NK-92 (cell line): ENCODE measurements around the gene DEXI.
"Not testable (repeated sequence)": the region's sequence is repeated elsewhere in the genome, so short reads cannot be mapped to it uniquely, and the experiment has no call there.

Source experiments
- DNase-seq: peaks from one replicate; lab custom pipeline; 2025; ENCODE audit not compliant: unreplicated experiment; lab: John Stamatoyannopoulos, UW

Gene DEXI

DNA sequence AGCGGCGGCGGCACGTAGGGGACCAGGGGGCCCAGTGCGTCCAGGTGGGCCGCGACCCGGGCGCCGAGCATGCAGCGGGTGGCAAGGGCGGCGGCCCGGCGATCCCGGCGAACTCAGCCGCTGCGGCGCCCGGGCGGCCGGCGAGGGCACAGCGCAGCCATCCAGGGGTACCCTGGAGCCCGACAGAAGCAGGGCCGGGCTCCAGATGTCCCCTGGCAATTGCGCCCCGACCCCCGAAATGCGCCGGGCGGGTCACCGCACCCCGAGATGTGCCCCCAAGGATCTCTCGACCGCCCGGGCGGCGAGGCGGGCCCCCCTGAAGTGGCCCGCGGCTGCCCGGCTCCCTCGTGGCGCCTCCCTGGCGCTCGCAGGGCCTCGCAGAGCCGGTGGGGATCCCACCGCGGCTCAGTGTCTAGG lies 325 bp downstream of the DEXI start:
- DNase-seq: not testable (repeated sequence)

DNA sequence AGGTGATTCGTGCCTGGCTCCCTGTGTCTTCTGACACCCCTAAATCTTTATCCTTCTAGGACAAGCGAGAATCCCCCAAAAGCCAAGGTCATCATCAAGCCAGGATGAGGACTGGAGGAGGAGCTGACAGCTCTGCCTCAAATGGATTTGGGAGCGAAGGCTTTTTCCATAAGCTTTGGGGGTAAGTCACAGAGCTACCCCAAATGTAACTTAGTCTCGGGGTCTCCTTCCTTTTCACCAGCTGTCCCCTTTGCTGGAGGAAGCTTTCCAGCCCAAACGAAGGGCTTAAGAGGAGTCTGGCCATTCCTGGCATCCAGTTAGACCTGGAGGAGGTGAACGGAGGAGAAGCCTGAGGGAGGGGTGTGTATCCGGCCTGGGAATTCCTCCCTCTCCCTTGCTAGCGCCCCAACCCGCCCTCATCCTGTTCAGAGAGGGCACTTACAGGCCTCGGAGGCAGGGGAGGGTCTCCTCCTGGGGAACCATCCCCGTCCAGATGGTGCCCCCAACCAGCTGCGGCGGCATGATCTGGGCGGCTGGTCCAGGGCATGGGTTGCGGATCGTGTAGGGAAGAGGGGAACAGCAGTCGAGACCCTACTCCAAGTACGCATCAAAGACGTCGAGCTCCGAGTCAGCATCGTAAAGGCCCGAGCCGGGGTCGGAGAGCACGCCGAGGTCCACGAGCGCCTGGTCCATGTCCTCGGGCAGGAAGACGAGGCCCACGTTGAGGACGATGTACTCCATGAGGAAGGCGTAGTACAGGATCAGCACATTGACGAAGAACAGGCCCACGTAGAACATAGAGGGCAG lies 938 bp downstream of the DEXI start:
- DNase-seq: no peak

DNA sequence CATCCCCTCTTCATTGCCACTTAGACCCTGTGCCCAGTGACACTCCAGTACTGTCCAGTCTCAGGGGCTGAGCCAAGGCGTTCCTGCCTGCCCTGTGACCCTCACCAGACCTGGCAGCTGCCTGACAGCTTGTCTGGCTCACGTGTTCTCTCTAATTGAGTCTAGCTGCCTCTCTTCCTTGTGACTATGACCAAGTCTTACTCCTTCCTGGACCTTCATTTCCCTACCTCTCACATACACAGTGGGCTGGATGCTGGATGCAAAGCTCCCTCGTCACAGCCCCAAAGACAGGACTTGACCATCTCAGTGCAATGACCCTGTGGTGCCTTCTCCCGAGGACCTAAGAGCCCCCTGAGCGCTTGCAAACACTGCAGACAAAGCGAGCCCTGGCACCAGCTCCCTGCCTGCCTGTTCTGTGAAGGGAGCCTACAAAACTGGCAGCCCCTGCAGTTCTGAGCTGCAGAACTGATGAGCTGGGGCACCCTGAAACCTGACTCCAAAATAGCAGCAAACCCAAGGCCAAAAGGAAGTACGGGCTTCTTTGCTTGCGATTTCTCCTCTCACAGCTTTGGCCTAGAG lies 1.7 kb downstream of the DEXI start:
- DNase-seq: no peak

DNA sequence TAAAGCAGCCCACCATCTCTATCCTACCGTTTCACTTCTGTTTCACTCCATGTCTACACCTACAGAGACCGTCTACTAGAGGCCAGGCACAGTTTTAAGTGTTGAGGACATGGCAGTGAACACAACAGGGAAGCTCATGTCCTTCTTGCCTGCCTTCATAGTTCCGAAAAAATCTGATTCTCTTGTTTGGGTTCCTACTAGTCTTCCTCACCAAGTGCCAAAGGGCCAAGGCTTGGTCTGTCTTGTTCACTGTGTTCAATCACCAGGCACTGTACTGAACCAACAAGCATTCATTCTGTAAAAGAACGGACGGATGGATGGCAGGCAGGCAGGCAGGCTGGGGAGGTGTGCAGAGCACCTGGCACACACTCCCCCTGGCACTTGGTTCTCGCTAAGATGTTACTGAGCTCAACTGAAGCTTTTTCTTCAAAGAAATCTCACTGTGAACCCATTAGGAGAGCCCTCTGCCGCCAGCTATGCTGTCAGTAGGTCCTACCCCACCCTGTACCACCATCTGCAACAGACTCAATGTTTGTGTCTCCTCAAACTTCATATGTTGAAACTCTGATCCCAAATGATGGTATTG lies 2.5 kb downstream of the DEXI start:
- no peak for DNase-seq

DNA sequence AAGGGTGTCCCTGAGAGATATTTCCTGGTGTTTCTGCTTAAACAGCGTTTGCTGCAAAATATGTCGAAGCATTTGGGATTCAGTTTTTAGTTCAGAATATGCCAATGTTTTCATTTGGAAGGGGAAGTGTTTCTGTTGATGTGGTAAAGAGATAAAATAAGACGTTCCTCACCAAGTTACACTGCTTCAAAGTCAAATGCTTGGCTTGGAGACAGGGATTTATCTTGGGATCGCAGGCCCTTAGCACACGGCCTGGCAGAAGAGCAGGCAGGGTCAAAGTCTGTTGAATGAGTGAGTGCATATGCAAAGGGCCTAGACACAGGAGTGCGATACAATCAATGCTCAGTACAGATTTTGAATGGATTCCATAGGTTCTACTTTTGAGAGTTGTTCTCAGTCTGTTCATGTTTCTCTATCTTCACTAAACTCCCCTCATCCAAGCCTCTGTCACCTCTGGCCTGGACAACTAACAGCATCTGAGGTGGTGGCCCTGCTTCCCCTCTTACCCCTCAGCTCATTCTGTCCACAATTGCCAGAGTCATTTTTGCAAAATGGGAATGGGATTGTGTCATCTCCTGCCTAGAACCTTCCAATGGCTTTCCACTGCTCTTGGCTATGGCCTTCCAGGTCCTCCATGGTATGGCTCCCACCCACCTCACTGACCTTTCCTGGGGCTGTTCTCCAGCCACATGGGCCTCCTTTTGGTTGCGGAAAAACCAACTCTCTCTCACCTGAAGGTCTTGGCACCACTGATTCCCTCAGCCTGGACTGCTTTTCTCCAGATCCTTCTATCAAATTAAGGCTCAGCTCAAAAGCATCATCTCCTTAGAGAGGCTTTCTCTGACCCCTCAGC lies 3.2 kb downstream of the DEXI start:
- no peak for DNase-seq

DNA sequence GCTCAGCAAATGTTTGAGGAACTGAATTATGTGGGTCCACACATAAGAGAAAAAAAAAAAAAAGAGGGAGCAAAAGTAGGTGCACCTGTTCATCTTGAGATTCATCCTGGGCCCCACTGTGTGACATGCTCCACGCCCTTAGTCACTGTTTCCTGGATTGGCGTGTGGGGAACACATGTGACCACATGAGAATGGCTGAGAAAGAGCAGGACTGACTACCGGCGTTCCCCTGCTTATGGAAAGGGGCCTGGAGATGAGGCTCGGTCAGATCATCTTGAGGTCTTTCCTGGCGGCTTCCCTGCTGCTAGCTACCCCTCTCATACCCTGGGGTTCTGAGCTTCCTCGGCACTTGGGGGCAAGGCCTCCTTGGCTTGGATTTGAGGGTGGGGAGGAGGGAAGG lies 3.9 kb downstream of the DEXI start:
- DNase-seq: no peak

DNA sequence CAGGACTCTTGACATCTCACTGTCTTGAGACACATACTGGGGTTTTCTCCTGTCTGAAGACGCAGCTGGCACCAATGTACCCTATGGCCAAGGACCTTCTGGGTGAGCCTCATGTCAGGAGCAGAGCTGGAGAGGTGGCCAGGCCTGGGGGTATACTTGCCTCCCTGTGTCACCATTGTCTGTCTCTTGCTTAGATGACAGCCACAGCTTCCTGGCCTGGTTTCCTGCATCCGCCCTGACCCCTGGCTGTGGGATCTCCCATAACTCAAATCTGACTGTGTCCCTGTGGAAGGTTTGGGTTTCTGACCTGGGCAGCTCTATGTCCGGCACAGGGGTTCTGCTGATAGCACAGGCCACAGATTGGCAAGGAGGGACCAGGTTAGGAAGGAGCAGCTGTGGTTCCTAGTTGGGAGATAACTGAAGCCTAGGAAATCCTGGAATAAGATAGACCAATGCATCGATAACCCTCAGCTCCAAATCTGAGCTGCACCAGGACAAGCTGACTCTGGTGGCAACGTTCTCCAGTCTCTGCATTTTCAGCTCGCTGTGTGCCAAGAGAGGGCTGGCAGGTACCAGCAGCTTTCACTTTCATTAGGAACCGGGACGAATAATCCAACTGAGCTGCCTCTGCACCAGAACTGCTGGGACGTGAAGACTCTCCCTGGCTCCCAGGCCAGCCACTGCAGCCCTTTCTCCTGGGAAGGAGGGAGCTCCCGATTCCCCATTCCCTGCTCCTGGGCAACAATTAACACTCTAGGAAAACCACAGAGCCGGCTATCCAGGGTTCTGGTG lies 5.0 kb downstream of the DEXI start:
- DNase-seq: no peak

DNA sequence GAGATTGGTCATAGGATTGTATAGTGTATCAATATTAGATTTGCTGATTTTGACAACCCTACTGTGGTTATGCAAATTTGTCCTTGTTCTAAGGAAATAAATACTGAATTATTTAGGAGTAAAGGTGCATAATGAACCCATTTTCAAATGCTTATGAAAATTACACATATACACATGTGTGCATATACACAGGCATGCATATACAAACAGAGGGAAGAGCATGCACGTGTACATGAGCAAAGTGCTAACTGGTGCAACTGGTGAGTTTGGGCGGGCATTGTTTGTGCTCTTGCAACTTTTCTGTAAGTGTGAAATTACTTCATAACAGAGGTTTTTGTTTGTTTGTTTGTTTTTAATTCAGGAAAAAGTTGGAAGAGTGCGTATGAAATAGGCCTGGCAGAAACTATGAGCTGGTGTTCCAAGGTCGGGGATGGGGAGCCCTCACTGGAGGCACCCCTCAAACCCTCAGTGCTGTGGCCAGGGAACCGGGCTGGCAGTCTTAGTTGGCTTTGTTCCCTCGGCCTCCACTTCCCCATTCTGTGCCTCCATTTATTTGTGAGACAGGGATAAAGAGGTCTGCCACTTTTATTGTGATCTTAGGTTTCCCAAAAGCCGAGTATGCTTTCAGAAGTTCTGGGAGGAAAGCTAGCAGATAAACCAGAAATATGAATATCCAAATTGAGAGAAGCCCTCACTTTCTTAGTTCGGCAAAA lies 5.8 kb downstream of the DEXI start:
- DNase-seq: no peak

DNA sequence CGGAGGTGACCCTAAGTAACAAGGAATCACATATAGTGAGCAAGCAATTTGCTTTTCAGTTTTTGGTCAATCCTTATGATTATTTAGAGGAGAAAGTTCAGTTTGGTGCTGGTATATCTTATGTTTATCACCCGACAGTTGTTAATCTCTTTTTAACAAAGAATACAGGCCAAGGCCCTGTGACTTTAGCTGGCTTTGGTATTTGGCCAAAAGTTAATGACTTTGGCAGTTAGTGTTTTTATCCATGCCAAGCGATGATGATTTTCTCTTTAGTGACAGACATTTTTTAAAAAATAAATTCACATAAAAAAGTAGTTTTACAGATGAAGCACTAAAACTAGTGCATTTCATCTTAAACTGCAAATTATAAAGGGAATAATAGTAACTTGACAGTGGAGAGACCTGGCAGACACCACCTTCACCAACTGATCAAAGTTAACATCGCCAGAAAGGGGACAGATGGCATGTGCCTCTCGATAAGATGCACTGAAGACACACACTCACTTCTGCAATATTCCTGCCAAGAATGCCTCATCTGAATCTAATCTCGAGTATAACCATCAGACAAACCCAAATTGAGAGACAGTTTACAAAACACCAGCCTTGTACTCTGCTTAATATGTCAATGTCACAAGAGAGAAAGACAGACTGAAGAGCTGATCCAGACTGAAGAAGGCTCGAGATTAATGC lies 6.9 kb downstream of the DEXI start:
- no peak for DNase-seq

DNA sequence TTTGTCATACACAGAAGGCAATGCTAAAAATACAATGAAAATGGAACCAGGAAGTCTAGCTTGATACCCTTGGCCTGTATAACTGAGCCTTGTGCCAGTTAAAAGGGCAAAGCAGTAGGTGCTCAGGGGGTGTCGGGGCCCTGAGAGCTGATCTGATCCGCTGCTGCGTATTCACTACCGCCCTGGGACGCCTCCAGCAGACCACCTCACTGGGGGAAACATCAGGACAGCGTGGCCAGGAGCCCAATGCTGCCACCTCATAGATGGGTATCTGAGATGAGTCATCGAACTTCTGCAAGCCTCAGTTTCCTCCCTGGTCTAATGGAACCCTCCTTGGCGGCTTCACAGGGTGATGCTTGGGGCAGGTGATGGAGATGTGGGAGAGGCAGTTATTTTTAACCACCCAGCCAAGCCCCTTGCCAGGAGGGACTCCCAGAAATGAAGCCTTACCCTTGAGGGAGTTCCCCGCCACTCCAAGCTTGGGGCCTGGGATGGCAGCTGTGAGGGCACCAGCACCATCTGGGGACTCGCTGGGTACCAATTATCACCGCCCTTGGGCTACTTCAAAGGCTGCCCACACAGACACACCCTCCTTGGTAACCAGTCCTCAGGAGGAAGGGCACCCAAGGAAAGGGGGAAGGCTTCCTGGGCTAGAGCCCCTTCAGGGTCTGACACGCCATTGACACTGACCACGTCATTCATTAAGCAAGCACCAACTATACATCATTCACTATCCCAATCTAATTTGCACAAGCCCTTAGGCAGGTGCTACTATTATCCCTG lies 7.8 kb downstream of the DEXI start:
- DNase-seq: no peak

DNA sequence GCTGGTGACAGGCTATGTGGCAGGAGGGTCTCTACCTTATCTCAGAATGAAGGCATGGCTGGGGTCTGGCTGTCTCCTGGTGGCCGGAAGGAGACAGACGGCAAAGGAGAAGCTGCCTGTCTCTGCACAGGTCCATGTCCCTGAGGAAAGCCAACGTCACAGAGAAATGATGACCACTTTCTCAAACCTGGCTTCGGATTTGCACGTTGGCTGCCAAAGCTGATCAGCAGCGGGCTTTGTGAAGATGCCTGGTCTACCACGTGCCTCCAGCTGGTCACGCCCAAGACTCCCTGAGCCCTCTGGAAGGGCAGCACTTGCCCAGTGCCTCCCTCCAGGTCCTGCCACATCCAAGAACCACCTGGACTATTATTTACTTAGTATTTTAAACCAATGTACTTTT lies 8.4 kb downstream of the DEXI start:
- no peak for DNase-seq

DNA sequence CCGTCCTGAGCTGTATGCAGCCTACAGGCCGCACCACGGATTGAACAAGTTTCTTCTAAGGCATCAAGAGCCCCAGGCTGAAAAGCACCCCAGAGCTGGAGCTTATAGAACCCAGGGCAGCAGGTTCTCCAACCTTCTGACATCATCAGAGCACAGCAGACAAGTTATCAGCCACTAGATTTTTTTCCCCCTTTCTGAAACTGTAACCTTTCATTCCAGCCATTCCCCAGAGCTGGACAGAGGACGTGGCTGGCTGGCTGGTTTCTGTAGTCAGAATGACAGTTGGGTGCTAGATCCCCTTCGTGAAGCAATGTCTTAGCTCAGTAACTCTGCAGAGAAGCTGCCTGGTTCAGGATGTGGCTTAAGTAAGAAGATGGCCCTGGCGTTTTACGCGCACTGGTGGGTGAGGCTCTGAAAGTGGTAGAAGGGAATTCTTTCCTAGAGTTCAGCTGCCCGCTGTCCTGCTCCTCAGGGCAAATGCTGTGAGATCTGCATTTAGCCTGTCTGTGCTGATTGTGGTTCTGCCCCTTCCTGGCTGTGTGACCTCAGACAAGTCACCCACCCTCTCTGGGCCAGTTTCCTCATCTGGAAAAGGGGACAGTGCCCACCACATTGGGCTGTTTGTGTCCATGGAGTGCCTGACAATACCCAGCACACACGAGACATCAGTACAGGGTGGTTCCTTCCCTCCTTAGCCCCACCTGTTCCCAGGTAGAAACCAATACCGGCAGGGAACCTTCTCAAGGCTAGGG lies 9.1 kb downstream of the DEXI start:
- no peak for DNase-seq

DNA sequence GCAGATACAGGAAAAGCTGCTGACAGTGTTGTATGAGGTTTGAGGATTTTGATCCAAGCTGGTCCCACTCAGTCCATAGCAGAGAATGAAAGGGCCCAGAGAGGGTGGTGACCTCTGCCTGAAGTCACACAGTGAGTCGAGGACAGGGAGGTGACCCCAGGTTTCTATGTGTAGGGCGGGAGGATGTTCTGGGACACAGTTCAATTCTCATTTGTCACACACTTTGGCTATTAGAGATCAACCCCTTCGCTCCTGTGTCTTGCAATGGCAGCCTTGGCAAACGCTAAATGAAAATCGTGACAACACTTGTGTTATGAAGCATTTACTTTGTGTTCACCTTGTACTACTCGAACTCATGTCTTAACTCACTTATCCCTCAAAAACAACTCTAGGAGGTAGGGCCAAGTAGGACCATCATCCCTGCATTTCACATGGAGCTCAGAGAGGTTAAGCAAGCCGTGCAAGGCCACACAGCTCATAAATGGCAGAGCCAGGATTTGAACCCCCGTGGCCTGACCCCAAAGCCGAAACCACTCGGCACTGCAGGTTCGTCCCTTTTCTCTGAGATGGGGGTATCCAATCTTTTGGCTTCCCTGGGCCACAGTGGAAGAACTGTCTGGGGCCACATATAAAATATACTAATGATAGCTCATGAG lies 10.2 kb downstream of the DEXI start:
- DNase-seq: no peak

DNA sequence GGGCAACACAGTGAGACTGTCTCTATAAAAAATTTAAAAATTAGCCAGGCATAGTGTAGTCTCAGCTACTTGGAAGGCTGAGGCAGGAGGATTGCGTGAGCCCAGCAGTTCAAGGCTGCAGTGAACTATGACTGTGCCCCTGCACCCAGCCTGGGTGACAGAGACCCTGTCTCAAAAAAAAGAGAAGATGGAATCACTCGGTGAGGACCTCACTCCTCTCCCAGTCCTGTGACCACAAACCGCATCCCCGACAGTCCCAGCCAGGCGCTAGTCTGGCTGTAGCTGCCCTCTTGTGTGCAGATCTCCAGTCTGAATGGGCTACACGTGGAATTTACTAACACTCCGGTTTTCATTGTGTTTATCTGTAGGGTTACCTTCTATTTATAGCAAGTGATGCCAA lies 11.1 kb downstream of the DEXI start:
- no peak for DNase-seq

DNA sequence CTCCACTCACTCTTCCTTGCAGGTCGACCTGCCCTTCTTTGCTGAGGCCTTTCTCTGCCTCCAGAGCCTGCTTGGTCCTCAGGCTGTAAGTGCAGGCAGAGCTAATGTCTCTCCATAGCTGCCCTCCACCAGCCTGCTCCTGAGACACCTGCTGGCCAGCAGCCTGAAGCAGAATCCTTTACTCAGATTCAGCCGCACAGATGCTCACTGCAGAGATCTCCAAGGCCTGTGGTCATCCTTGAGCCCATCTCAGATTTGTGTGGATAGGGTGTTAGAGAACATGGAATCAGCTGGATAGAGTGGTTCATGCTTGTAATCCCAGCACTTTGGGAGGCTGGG lies 11.5 kb downstream of the DEXI start:
- no peak for DNase-seq

DNA sequence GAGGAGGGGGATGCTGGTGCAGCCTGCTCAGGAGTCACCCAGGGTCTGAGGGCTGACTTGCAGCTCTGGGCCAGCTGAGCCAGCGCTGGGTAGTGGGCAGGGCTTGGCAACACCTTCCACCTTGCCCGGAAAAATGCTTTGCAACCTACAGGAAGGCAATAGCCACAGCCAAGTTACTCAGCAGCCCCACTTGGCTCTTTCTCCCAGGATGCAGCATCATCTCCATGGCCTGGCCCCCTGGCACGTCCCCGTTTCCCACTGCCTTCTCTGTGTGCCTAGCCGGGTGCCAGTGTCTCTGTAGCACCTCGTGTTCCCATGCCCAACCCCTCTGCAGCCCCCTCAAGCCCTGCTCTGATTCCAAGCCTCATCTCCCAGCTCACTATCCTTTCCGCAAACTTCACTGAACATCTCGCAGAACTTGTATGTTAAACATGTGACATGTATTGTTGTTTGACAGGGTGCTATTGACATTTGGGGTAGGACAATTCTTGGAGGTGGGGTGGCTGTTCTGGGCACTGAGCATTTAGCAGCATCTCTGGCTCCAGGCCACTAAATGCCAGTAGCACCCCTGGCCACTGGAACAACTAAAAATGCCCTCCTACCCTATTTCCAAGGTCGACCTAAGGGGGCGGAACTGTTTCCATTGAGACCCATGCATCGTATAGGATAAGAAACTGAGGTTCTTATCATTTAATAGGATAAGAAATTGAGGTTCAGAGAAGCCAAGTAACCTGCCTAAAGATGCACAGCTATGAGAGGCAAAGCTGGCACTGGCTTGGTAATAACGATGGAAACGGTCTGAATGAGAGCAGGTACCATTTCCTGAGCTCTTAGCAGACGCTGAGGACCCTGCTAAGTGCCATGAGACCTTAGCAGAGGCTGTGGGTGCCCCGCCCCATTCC lies 12.2 kb downstream of the DEXI start:
- no peak for DNase-seq

DNA sequence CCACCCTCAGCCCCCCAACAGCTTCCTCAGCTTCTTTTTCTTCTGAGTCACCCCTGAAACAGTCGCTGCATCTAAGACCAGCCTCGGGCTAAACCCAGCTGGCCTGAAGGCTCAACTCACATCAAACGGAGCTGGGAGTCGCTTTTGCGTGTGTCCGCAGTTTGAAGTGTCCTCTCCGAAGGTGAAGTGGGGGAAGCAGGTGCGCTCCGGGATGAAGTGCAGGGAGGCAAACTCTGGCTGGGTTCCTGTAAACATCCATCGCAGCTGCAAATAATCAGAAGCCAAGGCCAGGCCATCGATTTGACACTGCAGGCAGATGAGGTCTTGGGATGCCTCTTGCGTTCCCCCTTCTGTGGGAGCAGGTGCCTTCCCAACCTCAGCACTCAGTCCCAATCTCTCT lies 13.2 kb downstream of the DEXI start:
- not testable (repeated sequence) for DNase-seq
